Naive B cell (primary cell): Measurements from ENCODE around the gene SLC41A1. TPM values are rescaled to one million over a fixed set of nuclear protein-coding genes. Genes with fewer than 3 reads are reported as not detected.
"Not testable (repeated sequence)": the region's sequence is repeated elsewhere in the genome, so short reads cannot be mapped to it uniquely, and the experiment has no call there.

Experiments
- ATAC-seq, 2 donors: fragments of 150-1000 bp; cut with Tn5 transposase; 2 replicates each; pipeline ENCODE4 v1.10.0; 2021; ENCODE audit warnings: low read depth in 2 of 2, mild to moderate bottlenecking in 2 of 2, moderate library complexity in 2 of 2
- DNase-seq: peaks from one replicate; pipeline ENCODE4 v3.0.0; 2022
- H3K27ac Mint-ChIP-seq, 6 donors: one replicate each; pipeline ENCODE4 v1.8.0; 2020 to 2022; ENCODE audit warnings: mild to moderate bottlenecking in 6 of 6, mixed read lengths in 6 of 6, moderate library complexity in 5 of 6, inconsistent platforms in 2 of 6
- H3K27me3 Mint-ChIP-seq, 3 donors: one replicate each; pipeline ENCODE4 v1.8.0; 2021 to 2022; ENCODE audit warnings: mixed read lengths in 3 of 3, mild to moderate bottlenecking in 1 of 3
- H3K36me3 Mint-ChIP-seq, 2 donors: one replicate each; pipeline ENCODE4 v1.8.0; 2020 to 2022; ENCODE audit warnings: mixed read lengths in 2 of 2, inconsistent platforms in 1 of 2, mild to moderate bottlenecking in 1 of 2
- H3K4me1 Mint-ChIP-seq, 3 donors: one replicate each; pipeline ENCODE4 v1.8.0; 2020 to 2022; ENCODE audit warnings: mixed read lengths in 3 of 3, inconsistent platforms in 1 of 3, mild to moderate bottlenecking in 1 of 3, moderate library complexity in 1 of 3
- H3K4me3 Mint-ChIP-seq, 8 donors: one replicate each; pipeline ENCODE4 v1.8.0; 2020 to 2022; ENCODE audit warnings: mild to moderate bottlenecking in 8 of 8, mixed read lengths in 8 of 8, moderate library complexity in 8 of 8, inconsistent platforms in 2 of 8
- H3K9me3 Mint-ChIP-seq, 7 donors: one replicate each; pipeline ENCODE4 v1.8.0; 2020 to 2022; ENCODE audit warnings: mixed read lengths in 7 of 7, mild to moderate bottlenecking in 5 of 7, inconsistent platforms in 2 of 7, moderate library complexity in 1 of 7
- polyA plus RNA-seq, 6 donors: library from polyadenylated mRNA; unstranded; fragments of 300-500 nt; fragmentation: Illumina TruSeq; gene quantifications; one replicate each; pipeline ENCODE4 v1.2.3, GENCODE V29; 2021; ENCODE audit warnings: low read depth in 6 of 6

The SLC41A1 gene
- 10 to 100 TPM in 4 of 6 donors, 1 to 10 TPM in 1, under 1 TPM in 1; 0.11 to 14.4 (median 10.5) TPM for polyA plus RNA-seq

GRCh38 chr1:205812878-205813754, at the start of gene SLC41A1:
TSS of gene SLC41A1 (minus strand) at chr1:205813198. CDS start at chr1:205810441, 2,757 bp downstream.
- Mint-ChIP-seq H3K9me3 (no peaks in the 10 kb centered on the region), H3K4me1 (peaks cover 44 to 54% (median 52%) of the 10 kb centered on the region in 3 donors)

DNA sequence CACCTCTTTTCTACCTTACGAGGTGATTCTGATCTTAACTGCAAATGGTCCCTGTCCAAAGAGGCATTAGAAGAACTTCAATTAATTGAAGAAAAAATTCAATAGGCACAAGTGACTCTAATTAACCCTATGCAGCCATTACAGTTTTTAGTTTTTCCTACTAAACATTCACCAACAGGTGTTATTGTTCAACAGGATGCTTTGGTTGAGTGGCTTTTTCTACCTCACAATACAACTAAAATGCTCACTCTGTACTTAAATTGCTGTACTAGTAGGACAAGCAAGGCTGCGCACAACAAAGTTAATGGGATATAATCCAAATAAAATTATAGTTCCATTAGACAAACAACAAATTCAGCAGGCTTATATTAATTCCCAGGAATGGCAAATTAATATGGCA, 48.5 kb upstream of the SLC41A1 start:
- DNase-seq: no peak
- no peaks in the 10 kb centered on the region for H3K27me3 Mint-ChIP-seq
- H3K4me3 Mint-ChIP-seq: no peak overlapping the region
- peaks cover 2 to 28% (median 9%) of the 10 kb centered on the region in 7 donors for H3K9me3 Mint-ChIP-seq
- no peak for ATAC-seq
- H3K4me1 Mint-ChIP-seq: peaks cover 16 to 33% (median 32%) of the 10 kb centered on the region in 3 donors
- H3K27ac Mint-ChIP-seq: no peak overlapping the region
- H3K36me3 Mint-ChIP-seq: peaks cover 0 to 5% of the 10 kb centered on the region in 2 donors

More at GRCh38 chr1:205812878-205813754, at the start of gene SLC41A1:
- Mint-ChIP-seq H3K27me3 (no peaks in the 10 kb centered on the region), H3K27ac (peak within 1 kb of the TSS; percentile 88 to 97 (median 94)), H3K4me3 (peak within 1 kb of the TSS; percentile 94 to 98 (median 96)), H3K36me3 (peaks cover 0 to 6% of the 10 kb centered on the region in 2 donors)
- ATAC-seq: peak; percentile 94 to 95
- peak; percentile 92 for DNase-seq

DNA sequence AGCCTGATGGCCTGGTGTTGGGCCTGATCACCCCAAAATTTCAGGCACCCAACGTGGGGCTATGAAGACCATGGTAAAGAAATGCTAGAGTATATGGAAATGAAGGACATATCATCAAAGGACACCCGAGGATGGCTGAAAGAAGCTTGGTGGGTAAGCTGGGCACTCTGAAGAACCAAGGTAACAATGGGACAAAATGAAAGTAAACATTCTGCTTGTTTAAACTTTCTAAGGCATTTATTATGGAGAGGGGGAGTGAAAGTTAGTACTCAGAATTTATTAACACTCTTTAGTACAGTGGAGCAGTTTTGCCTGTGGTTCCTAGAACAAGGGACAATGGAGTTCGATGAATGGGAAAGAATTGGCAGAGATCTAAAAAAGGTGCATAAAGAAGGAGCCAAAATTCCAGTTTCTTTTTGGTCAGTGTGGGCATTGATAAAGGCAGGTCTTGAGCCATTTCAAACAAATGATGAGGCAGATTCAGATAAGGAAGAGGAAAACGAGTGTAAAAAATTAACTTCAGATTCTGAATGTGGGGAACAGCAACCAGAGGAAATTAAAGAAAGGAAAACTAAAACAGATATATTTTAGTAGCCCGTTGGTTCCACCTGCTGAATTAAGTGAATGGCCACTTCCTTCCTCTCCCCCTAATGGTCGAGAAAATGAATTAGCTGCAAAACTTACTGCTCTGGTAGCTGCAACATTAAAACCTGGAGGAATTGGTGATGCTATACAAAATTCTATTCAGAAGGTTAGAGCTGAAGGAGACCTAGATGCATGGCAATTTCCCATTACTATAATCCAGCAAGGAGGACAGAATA, 45.4 kb upstream of the SLC41A1 start:
- Mint-ChIP-seq H3K4me3 (peak overlapping the region in 7 of 8 donors; percentile 1 to 83 (median 52)), H3K36me3 (peaks cover 8 to 12% of the 10 kb centered on the region in 2 donors), H3K4me1 (peaks cover 16 to 33% (median 32%) of the 10 kb centered on the region in 3 donors)

DNA sequence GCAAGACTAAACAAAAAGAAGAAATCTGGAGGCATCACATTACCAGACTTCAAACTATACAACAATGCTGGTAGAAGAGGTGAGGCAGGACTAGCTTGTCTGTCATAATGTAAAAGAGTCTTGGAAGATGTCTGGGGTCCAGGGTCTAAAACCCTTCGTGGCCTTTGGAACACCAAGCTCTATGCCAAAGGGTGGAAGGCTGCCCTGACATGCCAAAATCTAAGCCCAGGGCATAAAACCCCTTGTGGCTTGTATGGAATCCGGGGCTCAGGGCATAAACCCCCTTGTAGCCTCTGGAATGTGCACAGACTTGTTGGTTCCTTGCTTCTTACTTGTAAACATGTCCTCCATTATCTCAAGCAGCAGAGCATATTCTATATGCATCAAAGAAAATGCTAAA, 44.5 kb upstream of the SLC41A1 start:
- H3K27ac Mint-ChIP-seq: peak overlapping the region in 3 of 6 donors; percentile 29 to 90 (median 85)
- H3K9me3 Mint-ChIP-seq: peaks cover 12 to 35% (median 20%) of the 10 kb centered on the region in 7 donors
- H3K4me1 Mint-ChIP-seq: peaks cover 16 to 33% (median 32%) of the 10 kb centered on the region in 3 donors
- not testable (repeated sequence) for DNase-seq, H3K27me3 Mint-ChIP-seq, ATAC-seq
- peaks cover 8 to 12% of the 10 kb centered on the region in 2 donors for H3K36me3 Mint-ChIP-seq
- peak overlapping the region in 4 of 8 donors; percentile 3 to 83 (median 30) for H3K4me3 Mint-ChIP-seq

More for the DNA sequence above, 45.4 kb upstream of the SLC41A1 start:
- DNase-seq (no peak), ATAC-seq (no peak)
- Mint-ChIP-seq H3K9me3 (peaks cover 12 to 39% (median 20%) of the 10 kb centered on the region in 7 donors), H3K27me3 (no peaks in the 10 kb centered on the region), H3K27ac (peak overlapping the region in 4 of 6 donors; percentile 10 to 90 (median 58))

GRCh38 chr1:205856433-205856832, 43.4 kb upstream of the SLC41A1 start:
- no peak for DNase-seq
- H3K4me1 Mint-ChIP-seq: peaks cover 16 to 33% (median 32%) of the 10 kb centered on the region in 3 donors
- no peaks in the 10 kb centered on the region for H3K27me3 Mint-ChIP-seq
- H3K4me3 Mint-ChIP-seq: peak overlapping the region in 1 of 8 donors; percentile 7
- H3K27ac Mint-ChIP-seq: no peak overlapping the region
- peaks cover 8 to 12% of the 10 kb centered on the region in 2 donors for H3K36me3 Mint-ChIP-seq
- peaks cover 12 to 29% (median 17%) of the 10 kb centered on the region in 7 donors for H3K9me3 Mint-ChIP-seq
- no peak for ATAC-seq

DNA sequence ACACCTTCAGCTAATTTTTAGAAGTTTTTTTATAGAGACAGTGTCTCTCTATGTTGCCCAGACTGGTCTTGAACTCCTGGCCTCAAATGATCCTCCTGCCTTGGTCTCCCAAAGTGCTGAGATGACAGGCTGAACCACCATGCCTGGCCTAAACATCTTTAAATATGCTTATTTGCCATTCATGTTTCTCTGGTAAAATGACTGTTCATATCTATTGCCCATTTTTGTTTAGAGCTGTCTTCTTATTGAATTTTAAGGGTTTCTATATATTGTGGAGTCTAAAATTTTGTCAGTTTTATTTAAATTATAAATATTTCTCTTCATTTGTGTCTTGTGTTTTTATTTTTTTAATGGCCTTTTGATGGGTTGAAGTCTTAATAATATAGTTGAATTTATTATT, 40.0 kb upstream of the SLC41A1 start:
- H3K27ac Mint-ChIP-seq: no peak overlapping the region
- H3K27me3 Mint-ChIP-seq: no peaks in the 10 kb centered on the region
- H3K4me1 Mint-ChIP-seq: peaks cover 4 to 26% (median 13%) of the 10 kb centered on the region in 3 donors
- ATAC-seq (no peak), DNase-seq (no peak)
- H3K36me3 Mint-ChIP-seq: peaks cover 7 to 8% of the 10 kb centered on the region in 2 donors
- H3K4me3 Mint-ChIP-seq: no peak overlapping the region
- H3K9me3 Mint-ChIP-seq: peaks cover 12 to 20% (median 15%) of the 10 kb centered on the region in 7 donors

DNA sequence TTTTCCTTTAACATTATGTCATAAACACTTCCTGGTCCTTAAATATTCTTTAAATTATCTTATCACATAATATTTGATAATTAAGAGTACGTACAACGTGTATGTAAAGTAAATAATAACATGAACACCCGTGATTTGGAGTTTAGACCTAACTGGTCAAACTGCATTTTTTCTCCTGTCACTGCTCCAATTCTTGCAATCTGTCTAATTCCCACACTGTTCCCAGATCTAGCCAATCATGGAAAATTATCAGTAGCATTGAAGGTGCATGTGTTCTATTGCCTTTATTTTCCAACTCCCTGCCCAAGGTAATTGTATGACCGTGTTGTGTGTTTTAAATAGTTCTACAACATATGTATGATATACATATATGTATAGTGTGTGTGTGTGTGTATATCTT, 39.0 kb upstream of the SLC41A1 start:
- Mint-ChIP-seq H3K9me3 (peaks cover 11 to 16% (median 15%) of the 10 kb centered on the region in 7 donors), H3K27me3 (no peaks in the 10 kb centered on the region), H3K27ac (no peak overlapping the region)

GRCh38 chr1:205849619-205850355, 36.8 kb upstream of the SLC41A1 start, which contains the start of gene PM20D1:
TSS of gene PM20D1 (minus strand) at chr1:205850132. CDS start at chr1:205850072, 60 bp downstream.
- peak within 1 kb of the TSS; percentile 72 to 99 (median 96) for H3K27ac Mint-ChIP-seq
- peak within 1 kb of the TSS; percentile 83 to 98 (median 94) for H3K4me3 Mint-ChIP-seq
- ATAC-seq (peak; percentile 93 to 95), DNase-seq (peak; percentile 89)
- peaks cover 0 to 3% (median 2%) of the 10 kb centered on the region in 7 donors for H3K9me3 Mint-ChIP-seq
- H3K36me3 Mint-ChIP-seq: peaks cover 0 to 3% of the 10 kb centered on the region in 2 donors
- H3K4me1 Mint-ChIP-seq: peaks cover 0 to 14% (median 0%) of the 10 kb centered on the region in 3 donors
- no peaks in the 10 kb centered on the region for H3K27me3 Mint-ChIP-seq

More for the DNA sequence above, 39.0 kb upstream of the SLC41A1 start:
- DNase-seq: no peak
- Mint-ChIP-seq H3K36me3 (peaks cover 7 to 8% of the 10 kb centered on the region in 2 donors), H3K4me1 (peaks cover 0 to 16% (median 3%) of the 10 kb centered on the region in 3 donors), H3K4me3 (no peak overlapping the region)
- ATAC-seq: no peak

- no peaks in the 10 kb centered on the region for H3K9me3 Mint-ChIP-seq
- DNase-seq (no peak), ATAC-seq (no peak)
- no peak overlapping the region for H3K4me3 Mint-ChIP-seq
- H3K4me1 Mint-ChIP-seq: no peaks in the 10 kb centered on the region
- H3K27me3 Mint-ChIP-seq: no peaks in the 10 kb centered on the region
- peak overlapping the region in 1 of 6 donors; percentile 44 for H3K27ac Mint-ChIP-seq
- peaks cover 0 to 8% of the 10 kb centered on the region in 2 donors for H3K36me3 Mint-ChIP-seq
Measured at GRCh38 chr1:205843036-205843859, 30.2 kb upstream of the SLC41A1 start.

GRCh38 chr1:205842229-205842628, 29.2 kb upstream of the SLC41A1 start:
- H3K27me3 Mint-ChIP-seq: no peaks in the 10 kb centered on the region
- ATAC-seq: no peak
- no peak overlapping the region for H3K4me3 Mint-ChIP-seq
- H3K9me3 Mint-ChIP-seq: no peaks in the 10 kb centered on the region
- no peak for DNase-seq
- peaks cover 0 to 8% of the 10 kb centered on the region in 2 donors for H3K36me3 Mint-ChIP-seq
- no peaks in the 10 kb centered on the region for H3K4me1 Mint-ChIP-seq
- H3K27ac Mint-ChIP-seq: no peak overlapping the region

DNA sequence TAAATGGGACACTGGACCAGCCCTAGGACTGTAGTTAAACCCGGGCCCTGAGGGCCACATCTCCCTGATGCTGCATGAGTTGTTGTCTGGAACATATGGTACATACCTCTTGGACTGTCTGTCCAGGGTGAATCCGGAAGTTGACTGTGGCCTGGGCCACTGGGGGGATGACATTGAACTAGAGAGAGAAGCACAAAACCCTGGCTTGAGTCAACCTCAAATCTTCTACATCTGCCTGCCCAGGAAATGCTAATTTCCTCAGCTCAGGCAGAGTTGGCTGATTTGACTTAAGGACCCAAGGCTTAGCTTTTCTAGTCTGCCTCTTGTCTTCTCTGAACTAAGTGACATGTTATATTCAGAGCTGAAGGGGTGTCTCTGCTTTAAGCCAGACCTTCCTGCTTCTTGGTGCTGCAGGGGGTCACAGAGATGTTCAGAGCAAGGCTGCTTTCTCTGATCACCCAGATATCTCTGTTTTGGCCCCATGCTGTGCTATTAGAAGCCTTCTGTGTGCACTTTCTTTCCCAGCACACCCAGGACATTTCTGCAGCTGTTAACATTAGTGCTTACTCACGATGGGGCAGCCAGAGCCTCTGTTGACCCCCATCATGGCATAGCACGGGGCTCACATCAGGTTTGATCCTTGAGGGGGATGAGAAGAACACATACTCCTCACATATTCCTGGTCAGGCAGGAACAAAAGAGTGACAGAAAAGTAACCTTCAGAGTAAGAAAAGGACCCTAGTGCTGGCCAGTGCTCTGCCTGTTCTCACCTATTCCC, 27.3 kb upstream of the SLC41A1 start:
- Mint-ChIP-seq H3K36me3 (peaks cover 4 to 8% of the 10 kb centered on the region in 2 donors), H3K27ac (no peak overlapping the region)

More for the DNA sequence above, 27.3 kb upstream of the SLC41A1 start:
- DNase-seq (no peak), ATAC-seq (no peak)
- Mint-ChIP-seq H3K9me3 (no peaks in the 10 kb centered on the region), H3K27me3 (no peaks in the 10 kb centered on the region), H3K4me3 (no peak overlapping the region), H3K4me1 (no peaks in the 10 kb centered on the region)
